Thoracic aorta (tissue), 2 donors: Measurements from ENCODE around the gene POTEE. TPM values are rescaled to one million over a fixed set of nuclear protein-coding genes. Genes with fewer than 3 reads are reported as not detected.
"Not testable (repeated sequence)": the region's sequence is repeated elsewhere in the genome, so short reads cannot be mapped to it uniquely, and the experiment has no call there.

ENCODE experiments used
- ATAC-seq: fragments of 150-250 bp; one replicate; pipeline ENCODE4 v1.8.0; 2017; ENCODE audit warnings: low read depth; ENCODE audit not compliant: insufficient number of reproducible peaks, low FRiP score
- DNase-seq: peaks from one replicate; pipeline ENCODE4 v3.0.0-alpha.2; 2020; ENCODE audit warnings: low spot score
- H3K27ac ChIP-seq, 2 donors: fragments of 200-600 bp; sonication (generic); 1 replicate in 1 of 2; 2 replicates in 1 of 2; pipeline ENCODE4 v1.5.1; 2016; ENCODE audit warnings: mild to moderate bottlenecking in 2 of 2, moderate library complexity in 2 of 2
- H3K27me3 ChIP-seq: fragments of 200-600 bp; sonication (generic); replicated peaks from 2 replicates; pipeline ENCODE4 v1.6.0; 2016; ENCODE audit warnings: mild to moderate bottlenecking; ENCODE audit not compliant: insufficient read depth
- H3K36me3 ChIP-seq: fragments of 200-600 bp; sonication (generic); one replicate; pipeline ENCODE4 v1.5.1; 2016
- H3K4me1 ChIP-seq, 2 donors: fragments of 200-600 bp; sonication (generic); 1 replicate in 1 of 2; 2 replicates in 1 of 2; pipeline versions ENCODE4 v1.5.1 to v1.6.0; 2016; ENCODE audit warnings: low read depth in 2 of 2, mild to moderate bottlenecking in 1 of 2; ENCODE audit not compliant: control insufficient read depth in 1 of 2
- H3K4me3 ChIP-seq: fragments of 200-600 bp; sonication (generic); 2 replicates; pipeline ENCODE4 v1.5.1; 2016; ENCODE audit warnings: mild to moderate bottlenecking
- H3K9me3 ChIP-seq: fragments of 200-600 bp; sonication (generic); 2 replicates; pipeline ENCODE4 v1.5.1; 2016
- total RNA-seq, 2 donors: library from RNA; depleted of rRNA; stranded (reverse); fragments of >200 nt; gene quantifications; one replicate each; pipeline versions ENCODE4 v1.1.0 to v1.2.3, GENCODE V29; 2016
- TF ChIP-seq, protein P1 (sequence below): fragments of 200-600 bp; sonication (generic); IDR thresholded peaks from one replicate; pipeline ENCODE4 v1.5.1; 2019; ENCODE audit warnings: antibody characterized with exemption

The POTEE gene
- not detected for total RNA-seq

DNA sequence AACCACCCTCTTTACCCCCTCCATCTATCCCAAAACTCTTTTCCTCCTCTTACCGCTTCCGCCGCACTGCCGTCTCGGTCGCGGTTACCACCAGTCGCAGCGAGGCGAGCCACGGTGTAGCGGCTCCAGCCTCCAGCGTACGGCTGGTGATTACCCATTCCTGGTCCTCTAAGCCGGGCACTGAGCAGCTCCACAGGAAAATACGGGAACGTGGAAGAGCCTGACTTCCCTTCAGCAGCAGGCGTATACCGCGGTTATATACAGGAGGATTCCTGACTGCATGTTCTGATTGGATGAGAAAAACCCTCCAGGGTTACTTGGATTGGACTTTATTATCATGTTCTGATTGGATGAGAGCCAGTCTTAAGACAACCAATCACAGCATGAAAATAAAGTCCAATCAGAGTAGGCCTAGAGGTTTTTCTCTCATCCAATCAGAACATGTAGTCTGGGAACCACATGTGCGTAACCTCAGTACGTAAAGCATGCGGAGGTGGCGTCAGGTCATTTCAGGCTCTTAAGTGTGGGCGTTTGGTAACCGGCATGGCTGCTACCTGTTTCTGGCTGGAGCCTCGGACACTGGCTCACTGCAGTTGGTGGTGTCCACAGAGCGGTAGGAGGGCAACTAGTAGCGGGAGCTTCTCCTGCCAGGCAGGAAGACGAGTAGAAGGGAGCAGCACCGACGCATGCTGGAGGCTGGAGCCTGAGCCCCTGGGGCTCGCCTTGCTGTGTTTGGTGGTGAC, at the start of gene POTEE:
POTEE (plus strand) TSS at position 507 of the 743 bp plus-strand sequence. CDS start 8,867 bp downstream, outside the sequence.
- not testable (repeated sequence) for H3K4me1 ChIP-seq, H3K36me3 ChIP-seq, DNase-seq, H3K4me3 ChIP-seq, H3K27ac ChIP-seq, H3K27me3 ChIP-seq, H3K9me3 ChIP-seq, ATAC-seq

DNA sequence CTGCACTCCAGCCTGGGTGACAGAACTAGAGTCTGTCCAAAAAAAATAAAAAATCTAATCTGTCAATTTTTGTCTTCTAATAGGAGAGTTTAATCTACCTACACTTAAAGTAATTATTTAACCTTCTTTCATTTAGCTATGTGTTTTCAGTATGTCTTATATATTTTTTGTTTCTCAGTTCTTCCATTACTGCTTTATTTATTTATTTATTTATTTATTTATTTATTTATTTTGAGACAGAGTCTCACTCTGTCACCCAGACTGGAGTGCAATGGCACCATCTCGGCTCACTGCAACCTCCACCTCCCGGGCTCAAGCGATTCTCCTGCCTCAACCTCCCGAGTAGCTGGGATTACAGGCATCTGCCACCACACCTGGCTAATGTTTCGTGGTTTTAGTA, 43.8 kb upstream of the POTEE start:
- not testable (repeated sequence) for H3K4me1 ChIP-seq, H3K27ac ChIP-seq, H3K4me3 ChIP-seq, H3K9me3 ChIP-seq, H3K36me3 ChIP-seq, H3K27me3 ChIP-seq, ATAC-seq, DNase-seq

DNA sequence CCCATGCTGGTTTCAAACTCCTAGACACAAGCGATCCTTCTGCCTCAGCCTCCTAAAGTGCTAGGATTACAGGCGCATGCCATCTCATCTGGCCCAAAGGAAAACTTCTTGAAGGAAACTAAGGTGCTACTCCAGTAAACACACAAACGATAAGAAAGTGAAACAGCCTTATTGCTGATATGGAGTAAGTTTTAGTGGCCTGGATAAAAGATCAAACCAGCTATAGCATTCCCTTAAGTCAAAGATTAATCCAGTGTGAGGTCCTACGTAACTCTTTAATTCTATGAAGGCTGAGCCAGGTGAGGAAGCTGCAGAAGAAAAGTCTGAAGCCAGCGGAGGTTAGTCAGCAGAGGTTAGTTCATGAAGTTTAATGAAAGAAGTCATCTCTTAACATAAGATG, 40.8 kb upstream of the POTEE start:
- Histone ChIP-seq H3K36me3 (no peaks in the 10 kb centered on the region), H3K4me1 (no peaks in the 10 kb centered on the region), H3K27ac (no peak overlapping the region), H3K4me3 (no peak overlapping the region), H3K27me3 (no peaks in the 10 kb centered on the region), H3K9me3 (no peaks in the 10 kb centered on the region)
- TF ChIP-seq, protein P1, sequence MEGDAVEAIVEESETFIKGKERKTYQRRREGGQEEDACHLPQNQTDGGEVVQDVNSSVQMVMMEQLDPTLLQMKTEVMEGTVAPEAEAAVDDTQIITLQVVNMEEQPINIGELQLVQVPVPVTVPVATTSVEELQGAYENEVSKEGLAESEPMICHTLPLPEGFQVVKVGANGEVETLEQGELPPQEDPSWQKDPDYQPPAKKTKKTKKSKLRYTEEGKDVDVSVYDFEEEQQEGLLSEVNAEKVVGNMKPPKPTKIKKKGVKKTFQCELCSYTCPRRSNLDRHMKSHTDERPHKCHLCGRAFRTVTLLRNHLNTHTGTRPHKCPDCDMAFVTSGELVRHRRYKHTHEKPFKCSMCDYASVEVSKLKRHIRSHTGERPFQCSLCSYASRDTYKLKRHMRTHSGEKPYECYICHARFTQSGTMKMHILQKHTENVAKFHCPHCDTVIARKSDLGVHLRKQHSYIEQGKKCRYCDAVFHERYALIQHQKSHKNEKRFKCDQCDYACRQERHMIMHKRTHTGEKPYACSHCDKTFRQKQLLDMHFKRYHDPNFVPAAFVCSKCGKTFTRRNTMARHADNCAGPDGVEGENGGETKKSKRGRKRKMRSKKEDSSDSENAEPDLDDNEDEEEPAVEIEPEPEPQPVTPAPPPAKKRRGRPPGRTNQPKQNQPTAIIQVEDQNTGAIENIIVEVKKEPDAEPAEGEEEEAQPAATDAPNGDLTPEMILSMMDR = no peak
- ATAC-seq (no peak), DNase-seq (no peak)

DNA sequence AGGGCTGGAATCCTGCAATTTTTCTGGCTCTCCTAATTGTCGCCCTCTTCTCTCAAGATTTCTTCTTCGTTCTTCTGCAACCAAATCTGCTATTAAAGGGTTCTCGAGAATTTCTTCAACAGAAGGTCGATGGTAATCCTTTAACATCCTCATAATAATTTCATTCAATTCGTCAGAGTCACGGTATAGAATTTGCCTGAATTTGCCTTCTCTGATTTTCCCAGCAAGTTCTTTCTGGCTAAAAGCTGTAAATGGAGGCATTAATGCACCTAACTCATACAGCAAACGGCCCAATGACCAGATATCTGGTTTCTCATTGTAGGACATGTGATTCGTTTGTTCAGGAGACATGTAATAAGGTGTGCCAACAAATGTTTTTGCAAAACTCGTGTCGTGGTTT, 31.3 kb upstream of the POTEE start:
- H3K27me3 ChIP-seq, DNase-seq, H3K36me3 ChIP-seq, H3K4me1 ChIP-seq, ATAC-seq, H3K27ac ChIP-seq, H3K4me3 ChIP-seq, H3K9me3 ChIP-seq: not testable (repeated sequence)

DNA sequence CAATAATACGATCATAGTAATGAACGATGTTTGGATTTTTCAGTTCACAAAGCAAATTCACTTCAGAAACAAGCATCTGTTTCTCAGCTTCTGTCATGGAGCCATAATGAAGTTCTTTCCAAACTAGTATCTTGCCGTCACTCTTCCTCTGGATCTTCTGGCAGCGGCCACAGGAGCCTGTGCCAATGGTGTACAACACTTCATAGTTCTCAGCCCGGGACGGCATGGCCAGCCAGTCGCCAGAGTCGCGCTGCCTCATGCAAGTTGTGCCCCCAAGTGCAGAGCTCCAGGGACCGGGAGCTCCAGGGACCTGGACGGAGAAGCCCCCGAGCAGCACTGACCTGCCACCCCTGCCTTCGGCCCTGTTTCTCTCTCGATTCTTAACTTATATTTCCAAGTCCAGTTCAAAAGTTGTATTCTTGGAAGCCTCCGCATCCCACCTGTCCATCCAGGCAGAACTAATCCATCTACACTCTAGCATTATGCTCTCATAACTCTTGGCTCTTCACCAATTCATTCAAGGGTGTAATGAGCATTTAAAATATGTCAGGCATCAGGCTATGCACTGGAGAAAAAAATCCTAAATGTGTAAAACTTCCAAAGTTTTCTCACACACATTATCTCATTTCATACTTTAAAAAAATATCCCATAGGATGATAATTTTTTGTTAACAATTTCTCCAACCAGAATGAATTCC, 30.5 kb upstream of the POTEE start:
- not testable (repeated sequence) for H3K9me3 ChIP-seq, DNase-seq, H3K27me3 ChIP-seq, ATAC-seq, H3K27ac ChIP-seq, H3K4me1 ChIP-seq, H3K36me3 ChIP-seq, H3K4me3 ChIP-seq

DNA sequence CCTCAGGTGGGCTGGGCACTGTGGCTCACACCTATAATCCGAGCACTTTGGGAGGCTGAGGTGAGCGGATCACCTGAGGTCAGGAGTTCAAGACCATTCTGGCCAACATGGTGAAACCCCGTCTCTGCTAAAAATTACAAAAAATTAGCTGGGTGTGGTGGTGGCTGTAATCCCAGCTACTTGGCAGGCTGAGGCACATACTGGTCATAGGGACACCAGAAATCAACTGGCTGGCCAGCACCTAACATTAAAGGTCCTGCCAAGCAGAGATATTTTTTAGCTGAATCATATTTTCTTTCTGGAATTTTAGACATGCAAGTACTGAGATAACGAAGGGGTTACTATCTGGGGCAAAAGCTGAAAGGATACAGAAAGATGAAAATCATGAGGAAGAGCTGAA, 27.9 kb upstream of the POTEE start:
- H3K27ac ChIP-seq, H3K4me3 ChIP-seq, H3K36me3 ChIP-seq, ATAC-seq, H3K27me3 ChIP-seq, H3K9me3 ChIP-seq, DNase-seq, H3K4me1 ChIP-seq: not testable (repeated sequence)

DNA sequence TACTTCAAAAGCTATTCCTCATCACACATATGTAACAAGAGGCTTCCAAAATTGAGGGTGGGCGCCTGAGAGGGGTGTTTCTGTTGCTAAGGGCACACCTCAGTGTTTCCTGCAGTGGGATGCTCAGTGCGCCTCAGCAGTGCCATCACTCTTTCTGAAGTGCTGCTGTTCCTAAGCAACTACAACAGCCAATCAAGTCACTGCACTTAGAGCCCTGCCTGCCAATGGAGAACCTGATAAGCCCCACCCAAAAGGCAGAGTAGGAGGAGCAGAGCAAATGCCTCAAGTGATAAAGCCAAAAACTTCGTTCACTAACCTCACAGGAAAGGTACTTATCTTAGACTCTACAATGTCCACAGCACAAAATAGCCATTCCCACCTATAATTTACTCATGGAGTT, 15.9 kb upstream of the POTEE start:
- H3K27me3 ChIP-seq, DNase-seq, H3K9me3 ChIP-seq, H3K4me1 ChIP-seq, H3K27ac ChIP-seq, H3K36me3 ChIP-seq, ATAC-seq, H3K4me3 ChIP-seq: not testable (repeated sequence)

DNA sequence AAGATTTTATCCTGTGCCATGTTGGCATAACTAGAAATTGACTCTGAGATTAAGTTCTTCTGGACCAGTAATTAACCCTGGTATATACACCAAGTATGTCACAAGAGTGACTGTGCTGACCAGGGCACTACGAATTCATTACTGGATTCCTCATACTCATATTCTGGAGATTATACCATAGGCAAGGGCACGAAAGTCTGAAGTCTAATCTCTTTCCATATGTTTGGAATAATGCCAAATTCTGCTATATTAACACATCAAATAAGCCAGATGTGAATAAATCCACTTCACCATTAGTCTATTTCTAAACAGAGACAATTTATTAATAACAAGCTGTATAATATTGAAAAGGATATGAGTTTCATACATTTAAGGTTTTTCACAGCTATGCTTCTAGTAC, 13.2 kb upstream of the POTEE start:
- H3K4me3 ChIP-seq, H3K27me3 ChIP-seq, ATAC-seq, DNase-seq, H3K4me1 ChIP-seq, H3K9me3 ChIP-seq, H3K27ac ChIP-seq, H3K36me3 ChIP-seq: not testable (repeated sequence)
